ENCODE results near the gene BBOX1.
"Not testable (repeated sequence)": the region's sequence is repeated elsewhere in the genome, so short reads cannot be mapped to it uniquely, and the experiment has no call there.

Gene BBOX1

DNA sequence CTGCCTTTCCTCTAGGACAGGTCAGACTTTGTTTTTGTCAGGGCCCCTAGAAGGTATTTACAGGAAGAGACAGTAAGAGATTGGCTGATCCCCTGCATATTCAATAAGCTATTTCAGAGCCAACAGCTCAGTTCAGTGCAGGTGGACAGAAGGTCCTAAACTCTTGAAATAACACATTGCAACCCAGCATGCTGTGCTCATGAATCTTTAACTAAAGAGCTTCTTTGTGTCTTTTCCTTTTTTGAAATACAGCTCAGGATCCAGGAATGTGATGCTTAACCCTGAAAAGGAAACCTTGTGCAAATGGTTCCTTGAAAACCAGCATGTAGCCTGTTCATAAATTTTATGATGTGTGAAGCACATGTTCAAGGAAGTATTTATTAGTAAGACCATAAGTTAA lies 43.9 kb downstream of the BBOX1 start:
- no peak for DNase-seq

DNA sequence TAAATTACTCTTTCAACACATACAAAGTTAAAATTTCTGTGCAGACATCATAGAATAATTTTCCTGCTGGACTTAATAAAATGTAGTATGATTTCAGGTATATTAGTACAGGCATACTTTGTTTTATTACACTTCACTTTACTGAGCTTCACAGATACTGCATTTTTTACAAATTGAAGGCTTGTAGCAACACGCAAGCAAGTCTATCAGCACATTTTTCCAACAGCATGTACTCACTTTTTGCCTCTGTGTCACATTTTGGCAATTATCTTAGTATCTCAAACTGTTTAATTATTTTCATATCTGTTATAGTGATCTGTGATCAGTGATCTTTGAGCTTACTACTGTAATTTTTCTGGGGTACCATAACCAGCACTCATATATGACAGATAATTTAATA lies 44.5 kb downstream of the BBOX1 start:
- no peak for DNase-seq

DNA sequence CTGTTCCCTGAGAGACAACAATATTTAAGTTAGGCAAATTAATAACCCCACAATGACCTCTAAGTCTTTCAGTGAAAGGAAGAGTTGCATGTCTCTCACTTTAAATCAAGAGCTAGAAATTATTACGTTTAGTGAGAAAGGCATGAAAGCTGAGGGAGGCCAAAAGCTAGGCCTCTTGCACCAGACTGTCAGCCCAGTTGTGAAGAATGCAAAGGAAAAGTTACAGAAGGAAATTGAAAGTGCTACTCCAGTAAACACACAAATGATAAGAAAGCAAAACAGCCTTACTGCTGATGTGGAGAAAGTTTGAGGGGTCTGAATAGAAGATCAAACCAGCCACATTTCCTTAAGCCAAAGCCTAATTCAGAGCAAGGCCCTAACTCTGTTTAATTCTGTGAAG lies 45.0 kb downstream of the BBOX1 start:
- no peak for DNase-seq

DNA sequence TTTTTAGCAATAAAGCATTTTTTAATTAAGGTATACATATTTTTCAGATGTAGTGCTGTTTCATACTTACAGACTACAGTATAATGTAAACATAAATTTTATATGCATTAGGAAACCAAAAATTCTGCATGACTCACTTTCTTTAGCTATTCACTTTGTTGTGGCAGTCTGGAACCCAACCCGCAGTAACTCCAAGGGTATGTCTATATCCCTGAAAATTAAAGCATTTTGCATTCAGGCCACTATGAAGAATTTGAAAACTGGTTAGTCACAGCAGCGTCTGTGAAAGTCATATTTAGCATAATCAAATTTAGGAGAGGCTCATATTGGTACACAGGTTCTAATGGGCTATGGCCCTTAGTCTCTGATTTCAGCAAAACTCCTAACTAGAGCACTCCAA lies 46.8 kb downstream of the BBOX1 start:
- no peak for DNase-seq

DNA sequence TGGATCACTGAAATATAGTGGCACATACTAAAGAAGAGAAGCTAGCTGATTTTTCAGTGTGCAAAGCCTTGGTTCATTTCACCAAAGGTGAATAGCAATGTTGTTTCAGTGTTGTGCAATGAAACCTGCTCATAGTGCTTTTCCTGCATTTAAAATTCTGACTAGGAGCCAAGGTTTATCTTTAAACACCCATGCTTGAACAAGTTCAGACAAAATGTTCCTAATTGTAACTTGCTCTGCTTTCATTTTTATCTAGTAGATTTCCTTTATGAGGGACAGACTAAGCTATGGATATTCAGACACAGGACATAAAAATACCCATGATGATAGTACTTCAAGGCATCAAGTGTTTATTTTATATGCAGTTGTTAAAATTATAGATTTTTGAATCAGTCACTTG lies 47.7 kb downstream of the BBOX1 start:
- no peak for DNase-seq

DNA sequence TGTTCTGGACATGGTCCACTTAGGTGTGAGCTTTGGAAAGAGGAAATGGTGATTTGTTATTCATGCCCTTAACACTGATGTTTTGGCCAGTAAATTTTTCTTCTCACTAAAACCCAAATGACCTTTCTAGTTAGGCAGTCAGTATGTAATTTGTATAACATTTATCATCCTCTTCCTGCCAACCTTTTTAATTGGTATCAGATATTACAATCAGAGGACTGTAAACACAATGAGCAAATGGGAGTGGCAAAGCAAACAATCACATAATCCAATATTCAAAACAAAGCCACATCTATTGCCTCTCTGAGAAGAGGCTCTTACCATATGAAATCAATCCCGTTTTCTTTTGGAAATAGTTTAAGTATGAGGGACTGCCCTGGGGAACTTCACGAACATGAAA lies 49.1 kb downstream of the BBOX1 start:
- DNase-seq = no peak

DNA sequence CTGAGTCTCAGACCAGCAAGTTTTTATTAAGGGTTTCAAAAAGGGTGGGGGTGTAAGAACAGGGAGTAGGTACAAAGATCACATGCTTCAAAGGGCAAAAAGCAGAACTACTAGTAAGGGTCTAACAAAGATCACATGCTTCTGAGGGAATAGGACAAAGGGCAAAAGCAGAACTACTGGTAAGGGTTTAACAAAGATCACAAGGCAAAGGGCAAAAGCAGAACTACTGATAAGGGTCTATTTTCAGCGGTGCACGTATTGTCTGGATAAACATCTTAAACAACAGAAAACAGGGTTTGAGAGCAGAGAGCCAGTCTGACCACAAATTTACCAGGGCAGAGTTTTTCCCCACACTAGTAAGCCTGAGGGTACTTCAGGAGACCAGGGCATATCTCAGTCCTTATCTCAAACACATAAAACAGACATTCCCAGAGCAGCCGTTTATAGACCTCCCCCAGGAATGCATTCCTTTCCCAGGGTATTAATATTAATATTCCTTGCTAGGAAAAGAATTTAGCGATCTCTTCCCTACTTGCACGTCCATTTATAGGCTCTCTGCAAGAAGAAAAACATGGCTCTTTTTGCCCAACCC lies 49.8 kb downstream of the BBOX1 start:
- not testable (repeated sequence) for DNase-seq

DNA sequence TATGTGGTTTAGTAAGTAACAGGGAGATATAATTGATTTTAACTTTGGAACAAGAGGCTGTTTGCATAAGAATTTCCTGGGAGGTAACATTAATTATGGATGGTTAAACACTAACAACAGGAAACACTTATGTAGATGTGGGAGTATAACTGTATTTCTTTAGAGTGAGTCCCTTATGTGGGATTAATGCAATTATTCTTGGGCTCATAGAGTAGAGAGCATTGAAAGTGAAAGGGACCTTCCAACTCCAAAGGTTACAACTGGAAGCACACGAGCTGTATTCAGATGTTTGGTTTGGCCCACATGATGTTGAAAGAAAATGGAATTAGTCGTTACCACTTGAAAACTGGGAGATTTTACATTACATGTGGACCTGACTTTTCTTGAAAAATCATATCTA lies 53.5 kb downstream of the BBOX1 start:
- no peak for DNase-seq

DNA sequence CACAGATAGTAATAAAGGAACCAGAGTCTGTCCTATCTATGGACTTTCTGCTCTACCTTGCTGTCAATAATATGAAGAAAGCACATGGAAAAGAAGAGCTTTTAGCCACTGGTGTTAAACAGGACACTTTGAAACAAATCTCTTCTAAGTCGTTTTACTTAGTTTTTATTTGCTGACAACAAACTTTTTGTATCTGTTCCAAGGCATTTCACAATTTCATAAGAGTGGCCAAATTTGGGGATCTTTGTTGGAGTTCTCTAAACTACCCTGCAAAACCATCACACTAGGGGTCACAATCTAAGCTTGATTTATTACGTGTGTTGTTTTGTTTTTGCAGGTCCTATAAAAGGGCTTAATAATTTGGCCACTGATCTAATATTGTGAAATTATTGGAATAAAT lies 54.4 kb downstream of the BBOX1 start:
- no peak for DNase-seq

DNA sequence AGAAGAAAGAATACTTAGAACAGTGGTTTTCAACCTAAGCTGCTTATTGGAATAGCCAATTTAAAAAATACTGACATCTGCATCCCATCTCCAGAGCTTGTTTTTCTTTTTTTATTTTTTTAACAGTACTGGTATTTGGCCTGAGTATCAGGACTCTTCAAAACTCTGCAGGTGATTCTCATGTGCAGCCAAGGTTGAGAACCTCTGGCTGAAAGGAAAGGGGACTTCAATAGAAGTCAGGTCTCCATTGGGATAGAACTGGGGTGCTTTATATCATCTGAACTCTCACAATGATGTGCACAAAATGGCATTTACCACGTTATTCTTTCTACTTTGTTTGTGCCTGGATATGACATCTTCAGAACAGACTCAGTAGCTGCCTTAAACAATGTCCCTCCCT lies 55.3 kb downstream of the BBOX1 start:
- DNase-seq = no peak

DNA sequence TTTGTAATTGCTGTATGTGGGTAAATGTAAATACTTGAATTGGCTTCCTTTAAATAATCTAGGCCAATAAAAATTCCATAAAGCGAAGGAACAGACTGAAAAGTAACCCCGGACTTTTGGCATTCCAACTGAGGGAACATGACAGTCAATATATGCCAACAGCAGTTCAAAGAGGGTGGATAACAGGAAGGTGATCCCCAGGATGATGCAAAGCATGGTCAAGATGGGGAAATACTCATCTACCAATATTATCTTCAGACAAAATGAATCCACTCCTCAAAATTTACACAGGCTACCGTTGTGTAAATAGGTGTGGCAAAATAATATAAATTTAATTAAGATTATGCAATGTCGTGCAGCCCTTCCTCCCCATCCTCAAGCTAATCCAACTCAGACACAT lies 56.9 kb downstream of the BBOX1 start:
- DNase-seq = no peak

DNA sequence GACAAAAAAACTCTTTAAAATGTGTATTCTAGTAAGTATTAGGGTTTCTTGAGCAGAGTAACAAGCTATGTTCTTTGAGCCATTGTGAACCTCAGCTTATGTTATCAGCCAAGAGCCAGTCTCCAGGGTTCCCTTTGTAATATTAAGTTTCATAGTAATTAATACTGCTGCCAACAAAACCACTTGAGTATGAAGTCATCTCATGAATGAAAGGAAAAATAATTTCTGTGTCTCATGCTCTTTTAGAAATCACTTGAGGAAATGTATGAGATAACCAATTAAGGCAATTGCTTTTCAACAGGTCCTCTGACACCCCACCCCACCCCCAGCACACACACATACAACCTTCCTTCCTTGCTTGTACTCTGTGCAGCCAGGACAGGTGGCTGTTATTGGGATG lies 59.9 kb downstream of the BBOX1 start:
- DNase-seq = no peak

DNA sequence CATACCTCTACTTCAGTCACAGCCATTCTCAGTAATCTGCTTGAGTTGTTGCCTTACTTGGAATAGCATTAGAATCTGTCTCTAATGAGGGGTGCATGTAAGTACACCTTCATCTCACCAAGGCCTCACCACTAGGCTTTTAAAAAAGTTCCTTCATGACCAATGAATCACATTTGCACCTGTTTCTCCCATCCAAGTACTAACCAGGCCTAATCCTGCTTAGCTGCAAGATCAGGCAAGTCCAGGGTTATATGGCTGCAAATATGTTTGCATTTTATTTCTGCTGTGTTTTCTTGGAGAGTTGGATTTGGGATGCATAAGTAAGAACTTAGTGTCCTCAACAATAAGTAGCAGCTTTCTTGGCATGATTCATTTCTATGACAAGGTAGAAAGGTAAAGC lies 66.9 kb downstream of the BBOX1 start:
- DNase-seq = no peak

DNA sequence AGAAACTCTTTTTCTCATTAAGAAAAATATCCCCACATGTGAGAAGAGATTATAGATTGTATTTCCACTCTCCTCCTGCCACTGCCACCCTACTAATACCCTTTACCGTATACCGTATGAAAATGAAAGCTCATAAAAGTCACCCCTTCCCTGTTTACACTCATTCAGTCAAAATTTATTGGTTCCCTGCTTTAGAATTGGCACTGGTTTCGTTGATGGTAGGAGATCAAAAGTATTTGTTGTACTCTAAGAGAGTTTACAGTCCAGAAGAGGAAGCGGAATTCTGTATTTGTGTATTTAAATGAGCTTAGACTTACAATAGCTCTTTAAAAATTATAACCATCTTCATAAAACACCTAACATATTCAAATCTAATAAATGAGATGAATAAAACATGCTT lies 68.2 kb downstream of the BBOX1 start:
- DNase-seq = no peak

DNA sequence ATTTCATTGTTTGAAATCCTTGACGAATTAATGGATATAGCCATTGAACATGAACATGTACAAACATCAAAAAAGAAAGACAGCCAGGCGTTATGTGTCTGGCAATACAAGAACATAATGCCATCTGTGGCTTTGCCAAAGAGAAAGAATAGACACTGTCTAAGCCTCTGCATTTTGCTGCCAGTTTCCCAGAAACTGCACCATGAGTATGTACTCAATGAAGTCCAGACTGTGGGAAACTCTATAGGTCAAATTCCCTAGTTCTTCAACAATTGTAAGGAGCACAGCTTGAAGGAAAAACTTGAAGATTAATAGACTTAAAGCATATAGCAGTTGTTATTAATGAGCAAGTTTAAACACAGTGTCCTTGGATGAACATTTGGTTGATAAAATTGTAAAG lies 71.3 kb downstream of the BBOX1 start:
- DNase-seq = no peak

DNA sequence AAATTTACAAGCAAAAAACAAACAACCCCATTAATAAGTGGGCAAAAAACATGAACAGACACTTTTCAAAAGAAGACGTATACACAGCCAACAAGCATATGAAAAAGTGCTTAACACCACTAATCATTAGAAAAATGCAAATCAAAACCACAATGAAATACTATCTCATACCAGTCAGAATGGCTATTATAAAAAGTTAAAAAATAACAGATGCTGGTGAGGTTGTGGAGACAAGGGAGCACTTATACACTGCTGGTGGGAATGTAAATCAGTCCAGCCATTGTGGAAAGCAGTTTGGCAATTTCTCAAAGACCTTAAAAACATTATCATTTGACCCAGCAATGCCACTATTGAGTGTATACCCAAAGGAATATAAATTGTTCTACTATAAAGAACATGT lies 72.3 kb downstream of the BBOX1 start:
- DNase-seq = no peak

DNA sequence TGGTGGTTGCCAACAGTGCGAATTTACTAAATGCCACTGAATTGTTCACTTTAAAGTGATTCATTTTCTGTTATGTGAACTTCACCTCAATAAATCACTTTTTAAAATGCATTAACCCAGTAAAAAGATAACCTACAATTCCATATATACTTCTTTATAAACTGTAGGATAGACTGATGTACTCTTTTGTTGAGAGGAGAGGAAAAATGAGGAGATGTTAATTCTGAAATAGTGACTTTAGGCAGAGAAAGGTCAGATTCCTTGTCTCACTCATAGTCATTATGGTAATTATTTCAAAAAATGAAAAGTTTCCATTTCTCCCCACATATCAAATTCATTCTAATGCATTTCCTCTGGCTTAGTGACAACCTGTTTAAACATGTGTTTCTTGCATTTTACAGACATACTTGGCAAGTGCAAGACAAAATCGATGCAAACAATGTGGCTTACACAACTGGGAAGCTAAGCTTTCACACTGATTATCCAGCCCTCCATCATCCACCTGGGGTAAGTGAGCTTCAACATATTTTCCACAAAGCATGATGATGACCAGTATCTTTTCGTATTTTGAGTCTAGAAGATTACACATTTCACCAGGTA lies 74.5 kb downstream of the BBOX1 start:
- no peak for DNase-seq

DNA sequence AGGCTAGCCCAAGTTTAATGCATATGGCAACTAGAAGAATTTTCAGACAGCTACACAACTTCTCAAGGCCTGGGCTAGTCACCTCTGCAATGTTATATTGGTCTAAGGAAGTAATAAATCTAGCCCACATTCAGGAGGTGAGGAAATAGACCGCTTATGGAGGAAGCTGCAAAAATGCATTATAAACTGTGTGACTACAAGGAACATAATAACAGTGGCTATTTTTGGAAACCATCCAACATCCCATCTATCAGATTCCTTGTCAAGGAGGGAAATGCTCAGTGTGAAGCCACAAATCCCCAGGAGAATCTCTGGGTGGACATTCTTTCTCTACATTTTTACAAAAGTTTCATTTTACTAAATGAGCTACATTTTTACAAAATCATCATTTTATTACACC lies 76.1 kb downstream of the BBOX1 start:
- no peak for DNase-seq

DNA sequence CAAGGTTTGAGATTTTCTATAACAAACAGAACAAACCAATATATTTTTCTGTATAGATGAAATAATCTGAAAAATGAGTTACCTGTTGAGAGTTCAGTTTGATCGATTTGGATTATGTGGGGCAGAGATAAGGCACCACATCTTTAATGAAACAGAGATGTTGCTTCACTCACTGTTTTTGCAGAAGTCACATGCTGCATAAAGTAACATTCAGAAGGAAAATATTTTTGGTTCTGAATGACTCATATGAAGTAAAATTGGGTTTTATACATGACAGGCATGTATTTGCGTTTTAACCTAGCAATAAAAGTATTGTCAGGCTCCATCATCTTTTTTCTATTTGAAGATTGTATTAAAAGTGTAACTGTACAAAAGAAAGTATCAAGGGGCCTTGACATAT lies 77.8 kb downstream of the BBOX1 start:
- no peak for DNase-seq

DNA sequence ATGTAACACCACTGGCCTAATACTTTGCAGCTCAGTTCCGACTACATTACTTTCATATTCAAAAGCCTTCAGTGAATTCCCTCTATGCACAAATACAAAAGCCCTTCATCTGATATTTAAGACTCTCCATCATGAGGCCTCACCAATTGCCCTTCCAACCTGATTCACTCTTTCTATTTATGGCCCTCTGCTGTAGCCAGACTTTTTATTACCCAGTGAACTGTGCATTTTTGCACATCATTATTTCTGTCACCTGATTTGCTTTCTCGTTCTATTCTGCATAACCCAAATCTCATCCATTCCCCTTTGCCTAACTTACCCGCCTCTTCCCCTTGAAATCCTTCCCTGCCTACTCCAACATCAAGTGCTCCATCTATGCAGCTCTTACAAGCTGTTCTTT lies 78.3 kb downstream of the BBOX1 start:
- DNase-seq = no peak

DNA sequence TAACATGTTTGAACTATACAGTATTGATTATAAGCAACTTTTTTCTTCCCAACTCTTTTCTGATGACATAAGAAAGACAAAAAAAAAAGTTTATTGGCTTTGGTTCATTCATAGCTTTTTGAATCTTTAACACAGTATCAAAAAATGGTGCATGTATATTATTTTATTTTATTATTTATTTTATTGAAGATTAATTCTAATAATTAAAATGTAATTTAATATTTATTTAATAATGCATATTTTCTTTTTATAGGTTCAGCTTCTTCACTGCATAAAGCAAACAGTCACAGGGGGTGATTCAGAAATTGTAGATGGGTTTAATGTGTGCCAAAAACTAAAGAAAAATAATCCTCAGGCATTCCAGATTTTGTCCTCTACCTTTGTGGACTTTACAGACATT lies 78.8 kb downstream of the BBOX1 start:
- no peak for DNase-seq

DNA sequence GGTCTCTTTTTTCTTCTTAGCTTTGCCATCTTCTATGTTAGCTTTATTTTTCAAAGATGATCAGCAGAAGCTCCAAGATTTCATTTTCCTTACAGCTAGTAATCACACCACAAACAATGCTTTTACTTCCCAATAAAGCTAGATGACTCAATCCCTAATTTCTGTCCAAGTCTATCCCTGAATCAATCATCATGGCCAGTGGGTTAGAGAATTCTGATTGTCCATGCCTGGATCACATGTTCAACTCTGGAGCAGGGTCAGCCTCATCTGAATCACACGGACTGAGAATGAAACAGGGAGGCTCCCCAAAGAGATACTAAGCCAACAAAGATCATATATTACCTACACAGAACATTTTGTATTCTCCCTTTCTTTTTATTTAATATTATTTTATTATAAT lies 79.6 kb downstream of the BBOX1 start:
- DNase-seq = no peak

DNA sequence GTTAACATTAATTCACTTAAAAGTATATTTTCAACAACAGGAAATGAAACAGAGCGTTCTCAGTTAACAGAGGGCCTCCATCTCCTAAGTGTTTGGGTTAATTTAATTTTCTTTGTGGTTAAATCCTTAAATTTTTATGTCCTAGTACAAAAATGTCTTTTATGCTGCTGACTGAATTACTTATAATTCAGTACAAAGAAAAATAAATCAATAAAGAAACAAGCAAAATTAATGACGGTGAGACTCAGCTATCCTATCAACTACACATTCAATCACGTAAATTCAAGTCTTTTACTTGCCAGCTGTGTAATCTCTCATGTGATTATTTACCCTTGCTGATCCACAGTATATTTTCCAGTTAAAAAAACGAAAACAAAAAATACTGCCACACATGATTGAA lies 81.4 kb downstream of the BBOX1 start:
- DNase-seq = no peak

DNA sequence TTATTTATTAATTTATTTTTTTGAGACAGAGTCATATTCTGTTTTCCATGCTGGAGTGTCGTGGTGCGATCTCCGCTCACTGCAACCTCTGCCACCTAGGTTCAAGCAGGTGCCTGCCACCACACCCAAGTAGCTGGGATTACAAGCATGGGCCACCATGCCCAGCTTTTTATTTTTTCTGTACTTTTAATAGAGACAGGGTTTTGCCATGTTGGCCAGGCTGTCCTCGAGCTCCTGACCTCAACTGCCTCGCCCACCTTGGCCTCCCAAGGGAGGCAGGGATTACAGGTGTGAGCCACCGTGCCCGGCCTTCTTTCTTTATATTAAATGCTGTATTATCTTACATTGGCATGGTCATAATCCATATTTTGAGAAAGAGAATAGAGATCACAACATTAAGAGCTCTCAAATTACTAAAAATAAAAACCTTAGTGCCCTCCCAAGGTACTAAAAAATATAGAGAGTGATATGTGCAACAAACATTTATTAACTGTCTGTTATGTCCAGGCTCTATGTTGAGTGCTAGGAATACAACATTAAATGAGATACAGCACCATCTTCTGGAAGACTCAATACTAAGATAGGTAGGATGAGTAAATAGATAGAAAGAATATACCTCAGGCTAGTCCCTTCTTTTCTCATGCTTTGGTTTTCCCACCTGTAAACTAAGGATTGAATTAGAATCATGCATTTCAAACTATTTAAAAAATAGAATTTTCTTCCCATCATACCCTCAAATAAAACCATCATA lies 84.1 kb downstream of the BBOX1 start:
- no peak for DNase-seq

DNA sequence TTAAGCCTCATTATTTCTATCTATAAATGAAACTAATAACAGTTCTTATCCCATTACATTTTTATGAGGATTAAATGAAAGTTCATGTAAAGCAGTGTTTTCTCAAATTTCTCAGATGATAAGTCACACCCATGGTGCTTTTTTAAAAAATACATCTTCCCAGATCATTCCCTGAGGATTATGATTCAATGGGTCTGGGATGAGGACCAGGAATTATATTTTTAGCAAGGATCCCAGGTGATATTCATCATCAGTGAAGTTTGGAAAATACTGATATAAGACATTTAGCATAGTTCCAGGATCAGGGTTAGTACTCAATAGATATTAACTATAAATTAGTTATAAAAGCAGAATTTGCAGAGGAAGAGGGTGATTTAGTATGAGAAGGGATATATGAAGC lies 89.1 kb downstream of the BBOX1 start:
- no peak for DNase-seq

Data from NCI-H187 treated with DMSO at 0.1 percent for 48 hours (cell line).